ENCODE data around the gene ZNF335. TPM values are rescaled to one million over a fixed set of nuclear protein-coding genes. Genes with fewer than 3 reads are reported as not detected.

Gene ZNF335
- total RNA-seq, 1 donor from 2014 or later: 17.1 TPM

DNA sequence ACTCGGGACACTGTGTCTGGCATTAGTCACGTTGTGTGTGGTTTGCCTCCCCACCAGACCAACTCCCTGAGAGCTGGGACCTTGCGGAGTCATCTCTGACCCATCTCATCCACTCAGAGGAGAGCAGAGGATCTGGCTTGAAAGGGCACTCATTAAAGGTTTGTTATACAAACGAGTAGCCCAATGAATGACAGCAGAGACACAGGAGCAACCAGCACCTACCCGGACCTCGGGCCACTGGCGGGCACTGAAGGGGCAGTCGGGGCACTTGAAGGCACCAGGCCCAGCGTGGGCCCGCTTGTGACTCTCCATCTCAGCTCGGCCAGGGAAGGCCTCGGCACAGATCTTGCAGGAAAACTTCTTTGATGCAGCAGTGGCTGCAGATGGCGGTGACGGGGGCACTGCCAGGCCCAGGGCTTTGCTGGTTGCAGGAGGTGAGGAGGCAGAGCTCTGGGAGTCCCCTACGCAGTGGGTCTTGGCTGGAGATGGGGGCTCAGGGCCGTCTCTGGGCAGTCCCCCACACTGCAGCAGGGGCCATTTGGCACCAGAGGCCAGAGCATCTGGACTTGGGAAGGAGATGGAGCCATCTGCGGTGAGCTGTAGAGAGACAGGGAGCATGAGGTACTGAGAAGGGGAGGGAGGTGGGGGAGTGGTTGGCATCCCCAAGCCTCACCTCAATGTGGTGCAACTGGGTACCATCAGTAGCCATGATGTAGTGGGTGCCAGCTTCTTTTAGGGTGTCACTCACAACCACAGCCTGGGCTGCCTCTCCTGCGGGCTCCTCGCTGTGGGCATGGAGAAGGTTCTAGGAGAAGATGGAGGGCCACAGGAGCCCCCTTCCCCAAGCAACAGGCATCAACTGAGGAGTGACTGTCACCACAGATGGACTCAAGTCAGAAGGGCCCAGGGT lies 19.8 kb downstream of the ZNF335 start:
- no peak for DNase-seq (ENCODE audit: low spot score)

DNA sequence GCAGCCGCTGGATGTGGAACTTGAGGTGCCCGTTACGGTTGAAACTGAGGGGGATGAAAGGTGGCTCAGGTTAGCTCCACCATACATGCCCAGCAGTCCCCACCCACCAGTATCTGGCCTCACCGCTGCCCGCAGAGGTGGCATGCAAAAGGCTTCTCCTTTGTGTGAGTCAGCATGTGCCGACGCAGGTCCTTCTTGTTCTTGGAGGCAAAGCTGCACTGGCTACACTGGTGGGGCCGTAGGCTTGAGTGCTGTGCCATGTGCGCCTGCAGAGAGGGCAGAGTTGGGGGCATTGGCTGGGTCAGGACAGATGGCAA lies 21.7 kb downstream of the ZNF335 start:
- DNase-seq (ENCODE audit: low spot score): no peak

DNA sequence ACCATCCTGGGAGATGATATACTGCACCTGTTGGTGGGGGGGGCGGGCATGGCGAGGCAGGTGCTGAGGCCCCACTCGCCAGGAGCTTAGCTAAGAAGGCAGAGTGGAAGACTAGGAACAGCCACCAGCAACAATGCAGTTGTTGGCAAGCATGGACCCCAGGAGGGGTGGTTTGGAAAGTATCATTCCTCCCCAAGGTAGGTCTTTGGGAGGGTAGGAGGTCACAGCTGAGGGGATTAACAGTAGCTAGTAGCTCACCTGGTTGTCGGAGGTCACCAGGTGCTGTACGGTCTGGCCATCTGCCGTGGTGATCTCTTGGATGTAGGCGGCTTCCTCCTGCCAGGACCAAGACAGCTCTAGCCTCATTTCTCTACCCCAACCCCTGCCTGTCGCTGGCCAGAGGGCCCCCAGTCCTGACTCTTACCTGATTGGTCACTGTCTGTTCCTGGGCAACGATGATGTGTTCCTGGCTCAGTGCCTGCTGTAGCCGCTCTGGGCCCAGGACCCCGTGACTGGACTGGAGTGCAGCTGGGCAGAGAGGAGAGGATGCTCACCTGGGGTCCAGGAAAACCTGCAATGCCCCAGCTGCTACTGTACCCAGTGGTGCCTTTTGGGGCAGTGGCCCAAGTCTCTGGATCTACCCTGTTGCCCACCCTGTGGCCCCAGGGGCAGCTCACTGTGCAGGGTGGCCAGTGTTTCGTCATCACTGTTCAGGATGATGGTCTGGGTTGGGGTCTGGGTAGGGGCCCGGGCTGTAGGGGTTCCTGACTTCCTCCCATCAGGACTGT lies 22.3 kb downstream of the ZNF335 start:
- DNase-seq (ENCODE audit: low spot score): no peak

DNA sequence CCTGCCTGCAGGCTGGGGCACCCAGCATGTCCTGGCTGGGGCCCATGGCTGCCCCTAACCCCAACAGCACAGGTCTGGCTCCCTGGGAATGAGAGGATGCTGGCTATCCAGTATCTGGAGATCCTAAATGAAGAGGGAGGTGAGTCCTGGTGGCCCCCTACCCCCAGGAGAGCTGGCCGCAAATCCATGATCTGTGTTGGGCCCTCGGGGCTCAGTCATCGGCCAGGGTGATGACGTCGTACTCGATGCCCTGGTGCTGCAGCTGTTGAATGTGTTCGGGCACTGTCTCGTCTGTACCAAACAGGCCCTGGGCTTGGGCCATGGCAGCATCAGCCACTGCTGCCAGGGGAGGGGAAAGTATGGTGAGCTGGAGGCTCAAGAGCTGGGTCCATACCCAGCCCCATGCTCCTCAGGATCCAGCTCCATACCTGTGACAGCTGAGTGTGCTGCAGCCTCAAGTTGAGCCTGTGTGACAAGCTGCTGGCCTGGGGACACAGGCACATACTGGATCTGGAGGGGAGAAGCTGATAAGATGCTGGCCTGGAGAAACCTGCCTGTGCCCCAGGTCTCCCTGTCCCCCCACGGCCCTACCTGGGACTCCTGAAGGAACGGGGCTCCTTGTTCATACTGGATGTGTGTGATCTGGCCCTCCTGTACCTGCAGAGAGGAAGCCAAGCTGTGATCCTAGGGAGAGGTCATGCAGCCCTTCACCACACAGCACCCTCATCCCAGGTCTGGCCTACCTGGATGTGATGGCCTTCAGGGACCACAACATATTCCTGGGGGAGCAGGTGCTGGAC lies 23.1 kb downstream of the ZNF335 start:
- DNase-seq (ENCODE audit: low spot score): no peak

DNA sequence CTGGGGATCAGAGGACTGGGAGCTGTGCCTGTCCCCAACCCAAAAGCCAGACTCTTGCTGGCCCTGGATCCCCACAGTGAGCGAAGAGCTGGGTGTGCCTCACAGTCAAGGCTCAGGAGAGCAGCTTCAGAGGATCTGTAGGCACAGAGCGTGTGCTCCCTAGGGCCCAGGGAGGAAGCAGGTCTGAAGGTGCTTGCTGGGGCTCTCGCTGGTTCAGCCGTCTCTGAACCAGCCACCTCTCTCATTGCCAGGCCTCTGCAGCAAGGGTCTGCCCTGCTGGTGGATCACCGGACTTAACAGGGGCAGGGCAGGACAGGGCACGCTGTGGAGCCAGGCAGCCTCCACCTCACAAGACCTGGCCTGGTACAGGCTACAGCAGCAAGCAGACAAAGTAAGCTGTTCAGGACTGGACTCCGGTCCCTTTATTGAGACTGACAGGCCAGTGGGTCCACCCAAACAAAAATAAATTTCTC lies 23.7 kb downstream of the ZNF335 start:
- no peak for DNase-seq (ENCODE audit: low spot score)

DNA sequence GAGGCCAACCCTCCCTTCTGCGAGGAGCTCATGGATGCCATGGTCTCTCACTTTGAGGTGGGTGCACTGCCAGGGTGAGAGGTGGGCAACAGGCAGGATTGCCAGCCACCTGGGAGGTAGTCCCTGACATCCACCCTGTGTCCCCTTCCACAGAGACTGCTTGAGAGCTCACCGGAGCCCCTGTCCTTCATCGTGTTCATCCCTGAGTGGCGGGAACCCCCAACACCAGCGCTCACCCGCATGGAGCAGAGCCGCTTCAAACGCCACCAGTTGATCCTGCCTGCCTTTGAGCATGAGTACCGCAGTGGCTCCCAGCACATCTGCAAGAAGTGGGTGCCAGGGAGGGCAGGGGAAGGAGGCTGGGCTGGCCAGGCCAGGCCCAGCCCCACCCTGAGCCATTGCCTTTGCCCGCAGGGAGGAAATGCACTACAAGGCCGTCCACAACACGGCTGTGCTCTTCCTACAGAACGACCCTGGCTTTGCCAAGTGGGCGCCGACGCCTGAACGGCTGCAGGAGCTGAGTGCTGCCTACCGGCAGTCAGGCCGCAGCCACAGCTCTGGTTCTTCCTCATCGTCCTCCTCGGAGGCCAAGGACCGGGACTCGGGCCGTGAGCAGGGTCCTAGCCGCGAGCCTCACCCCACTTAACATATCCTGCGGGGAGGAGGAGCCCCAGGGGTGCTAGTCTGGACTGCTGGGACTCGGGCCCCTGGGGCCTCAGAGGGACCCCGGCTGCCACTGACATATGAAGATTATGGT lies 24.7 kb downstream of the ZNF335 start:
- DNase-seq (ENCODE audit: low spot score): no peak

DNA sequence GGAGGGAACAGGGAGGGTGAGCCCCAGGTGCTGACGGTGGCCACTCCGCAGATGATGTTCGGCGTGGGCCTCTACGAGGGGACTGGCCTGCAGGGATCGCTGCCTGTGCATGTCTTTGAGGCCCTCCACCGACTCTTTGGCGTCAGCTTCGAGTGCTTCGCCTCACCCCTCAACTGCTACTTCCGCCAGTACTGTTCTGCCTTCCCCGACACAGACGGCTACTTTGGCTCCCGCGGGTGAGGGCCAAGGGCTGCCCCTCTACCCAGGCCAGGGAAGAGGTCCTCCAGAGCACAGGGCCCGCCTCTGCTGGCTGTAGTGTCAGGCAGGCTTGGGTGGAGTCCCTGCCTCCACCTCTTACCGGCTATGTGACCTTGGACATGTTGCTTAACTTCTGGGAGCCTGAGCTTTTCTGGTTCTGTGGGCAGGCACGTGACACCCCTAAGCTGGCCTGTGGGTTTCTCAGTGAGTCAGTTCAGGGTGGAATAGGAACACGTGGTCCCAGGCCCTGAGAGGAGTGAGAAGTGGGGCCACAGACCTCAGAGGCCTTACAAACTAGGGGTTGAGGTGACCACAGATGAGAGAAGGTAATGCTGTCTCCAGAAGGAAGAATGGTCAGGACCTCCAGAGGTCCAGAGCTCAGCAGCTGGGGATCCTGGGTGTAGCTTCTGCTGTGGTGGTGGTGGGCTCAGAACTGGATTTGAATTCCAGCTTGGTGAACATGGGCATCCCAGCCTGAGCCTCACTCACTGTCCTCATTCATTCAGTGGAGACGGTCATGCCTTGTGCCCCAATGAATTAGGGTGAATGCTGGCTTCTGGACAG lies 25.6 kb downstream of the ZNF335 start:
- no peak for DNase-seq (ENCODE audit: low spot score)

DNA sequence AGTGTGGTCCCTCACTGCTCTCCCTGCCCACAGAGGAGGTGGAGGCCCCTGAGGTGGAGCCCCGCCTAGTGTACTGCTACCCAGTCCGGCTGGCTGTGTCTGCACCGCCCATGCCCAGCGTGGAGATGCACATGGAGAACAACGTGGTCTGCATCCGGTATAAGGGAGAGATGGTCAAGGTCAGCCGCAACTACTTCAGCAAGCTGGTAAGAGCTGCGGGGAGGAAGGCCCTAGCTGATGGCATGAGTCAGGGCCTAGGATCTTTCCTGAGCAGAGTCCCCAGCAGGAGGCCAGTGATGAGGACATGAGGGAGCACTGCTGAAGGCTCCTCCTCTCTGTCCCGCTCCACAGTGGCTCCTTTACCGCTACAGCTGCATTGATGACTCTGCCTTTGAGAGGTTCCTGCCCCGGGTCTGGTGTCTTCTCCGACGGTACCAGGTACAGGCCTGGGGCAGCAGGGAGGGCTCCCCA lies 26.3 kb downstream of the ZNF335 start:
- no peak for DNase-seq (ENCODE audit: low spot score)

DNA sequence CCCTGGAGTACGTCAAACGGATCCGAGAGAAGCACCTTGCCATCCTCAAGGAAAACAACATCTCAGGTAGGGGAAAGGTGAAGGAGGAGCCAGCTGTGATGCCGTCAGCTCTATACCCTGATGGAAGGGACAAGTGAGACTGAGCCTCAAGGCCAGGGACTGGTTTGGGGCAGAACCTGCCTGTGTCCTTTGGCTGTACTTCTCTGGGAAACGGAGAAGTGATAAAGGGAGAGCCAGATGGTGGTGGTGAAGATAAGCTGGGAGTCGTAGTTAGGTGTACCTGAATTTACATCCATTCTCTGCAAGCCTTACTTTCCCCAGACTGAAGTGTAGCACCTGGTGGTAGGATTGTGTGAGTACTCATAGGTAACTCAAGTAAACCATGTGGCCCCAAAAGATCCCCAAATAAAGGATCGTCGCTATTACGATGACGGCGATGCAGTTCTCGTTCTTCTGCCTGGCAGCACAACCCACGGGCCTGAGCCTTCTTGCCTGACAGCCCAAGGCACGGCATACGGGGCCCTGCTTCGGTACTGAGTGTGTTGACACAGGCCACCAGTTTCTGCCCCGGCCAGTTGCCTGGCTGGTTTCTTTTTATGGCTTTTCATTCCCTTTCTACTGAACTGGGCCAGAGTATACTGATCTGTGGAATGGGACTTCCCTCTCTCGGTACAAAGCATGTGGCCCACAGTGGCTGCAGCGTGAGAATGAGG lies 26.9 kb downstream of the ZNF335 start:
- DNase-seq (ENCODE audit: low spot score): no peak

DNA sequence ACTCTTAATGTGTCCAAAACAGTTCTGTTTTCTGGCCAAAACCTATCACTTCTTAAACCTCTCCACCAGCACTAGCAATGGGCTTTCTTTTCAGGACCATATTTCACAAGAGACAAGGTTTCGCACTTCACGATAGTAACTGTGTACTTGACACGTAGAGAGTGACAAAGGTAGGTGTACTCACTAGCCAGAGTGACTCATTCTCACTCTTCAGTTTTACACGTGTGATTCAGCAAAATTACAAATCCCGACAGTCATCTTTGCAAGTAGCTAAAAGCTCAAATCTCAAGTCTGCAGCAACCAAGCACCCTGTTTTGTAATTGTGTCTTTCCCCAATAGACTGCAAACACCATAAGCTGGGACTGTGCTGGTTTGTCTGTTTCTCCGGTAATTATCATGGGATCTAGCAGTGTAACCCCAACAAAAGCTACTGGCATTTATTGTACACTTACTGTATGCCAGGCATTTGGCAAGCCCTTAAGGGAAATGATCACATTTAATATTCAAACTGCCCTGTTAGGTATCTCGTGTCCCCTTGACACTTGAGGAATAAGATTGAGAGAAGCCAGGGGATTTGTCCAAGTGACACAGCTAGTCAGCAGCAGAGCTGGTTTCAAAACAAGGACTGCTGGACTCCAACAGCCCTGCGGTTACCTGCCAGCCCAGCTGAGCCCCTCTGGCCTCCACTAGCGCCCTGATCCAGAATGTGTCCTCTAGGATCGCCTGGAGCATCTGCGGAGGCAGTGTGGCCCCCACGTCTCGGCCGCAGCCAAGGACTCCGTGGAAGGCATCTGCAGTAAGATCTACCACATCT lies 27.6 kb downstream of the ZNF335 start:
- no peak for DNase-seq (ENCODE audit: low spot score)

DNA sequence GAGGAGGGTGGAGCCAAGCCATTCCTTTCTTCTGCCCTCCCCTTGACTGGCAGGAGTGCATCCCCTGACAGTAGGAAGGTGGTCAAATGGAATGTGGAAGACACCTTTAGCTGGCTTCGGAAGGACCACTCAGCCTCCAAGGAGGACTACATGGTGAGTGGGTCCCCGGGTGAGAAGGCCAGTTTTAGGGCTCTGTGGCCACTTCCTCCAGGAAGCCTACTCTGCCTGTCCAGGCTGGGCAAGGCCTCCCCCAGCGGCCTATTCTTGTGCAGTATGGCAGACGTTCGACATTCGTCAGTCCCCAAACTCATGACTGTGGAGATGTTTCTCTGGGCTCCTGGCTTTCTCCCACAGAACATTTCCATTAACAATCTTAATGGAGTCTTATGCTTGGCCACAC lies 28.4 kb downstream of the ZNF335 start:
- no peak for DNase-seq (ENCODE audit: low spot score)

DNA sequence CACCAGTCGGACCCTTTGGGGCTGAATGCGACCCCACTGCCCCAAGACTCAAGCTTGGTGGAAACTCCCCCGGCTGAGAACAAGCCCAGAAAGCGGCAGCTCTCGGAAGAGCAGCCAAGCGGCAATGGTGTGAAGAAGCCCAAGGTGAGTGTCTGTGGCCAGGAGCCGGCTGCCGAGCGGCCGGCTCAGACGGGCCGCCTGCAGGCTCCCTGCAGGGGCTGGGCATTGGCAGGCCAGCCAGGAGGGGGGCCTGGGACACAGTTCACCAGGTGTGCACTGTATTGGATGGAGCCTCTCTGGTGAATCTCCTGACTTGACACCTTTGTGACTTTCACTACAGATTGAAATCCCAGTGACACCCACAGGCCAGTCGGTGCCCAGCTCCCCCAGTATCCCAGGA lies 31.5 kb downstream of the ZNF335 start:
- no peak for DNase-seq (ENCODE audit: low spot score)

DNA sequence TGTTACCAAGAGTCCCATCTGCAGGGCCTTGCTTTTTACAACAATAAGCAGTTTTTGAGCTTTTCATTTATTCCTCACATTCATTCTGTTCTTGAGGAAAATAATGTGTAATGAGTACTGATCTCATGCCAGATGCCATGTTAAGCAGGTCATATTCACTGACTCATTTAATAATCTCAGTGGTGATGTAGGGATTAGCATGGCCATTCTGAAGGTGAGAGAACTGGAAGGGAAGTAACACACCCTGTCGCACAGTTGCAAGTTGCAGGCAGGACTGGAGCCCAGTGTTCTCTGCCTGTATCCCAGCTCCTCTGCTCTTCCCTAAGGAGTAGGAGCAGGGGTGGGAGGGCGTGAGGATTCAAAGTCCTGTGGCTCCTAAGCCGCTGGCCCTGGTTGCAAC lies 31.9 kb downstream of the ZNF335 start:
- DNase-seq (ENCODE audit: low spot score): no peak

DNA sequence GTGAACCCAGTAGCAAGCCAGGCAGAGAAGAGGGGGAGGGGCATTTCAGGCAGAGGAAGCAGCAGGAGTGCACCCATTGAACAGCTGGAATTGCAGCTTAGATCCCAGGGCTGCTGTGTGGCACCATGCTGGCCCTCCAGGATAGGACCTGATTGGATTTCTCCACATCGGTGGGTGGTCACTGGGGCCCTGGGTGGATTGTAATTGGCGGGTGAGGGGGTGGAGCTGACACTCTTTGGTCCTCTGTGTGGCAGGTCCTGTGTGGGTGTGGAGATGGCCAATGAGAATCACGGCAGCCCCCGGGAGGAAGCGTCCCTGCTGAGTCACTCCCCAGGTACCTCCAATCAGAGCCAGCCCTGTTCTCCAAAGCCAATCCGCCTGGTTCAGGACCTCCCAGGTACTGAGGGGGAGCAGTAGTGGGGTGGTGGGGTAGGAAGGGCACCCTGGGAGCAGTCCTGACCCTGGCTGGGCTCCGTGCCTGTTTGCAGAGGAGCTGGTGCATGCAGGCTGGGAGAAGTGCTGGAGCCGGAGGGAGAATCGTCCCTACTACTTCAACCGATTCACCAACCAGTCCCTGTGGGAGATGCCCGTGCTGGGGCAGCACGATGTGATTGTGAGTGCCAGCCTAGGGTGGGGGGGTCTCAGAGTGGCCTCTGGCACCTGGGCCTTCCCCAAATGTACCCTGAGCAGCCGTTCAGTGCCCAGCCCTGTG lies 33.1 kb downstream of the ZNF335 start:
- DNase-seq (ENCODE audit: low spot score): no peak

DNA sequence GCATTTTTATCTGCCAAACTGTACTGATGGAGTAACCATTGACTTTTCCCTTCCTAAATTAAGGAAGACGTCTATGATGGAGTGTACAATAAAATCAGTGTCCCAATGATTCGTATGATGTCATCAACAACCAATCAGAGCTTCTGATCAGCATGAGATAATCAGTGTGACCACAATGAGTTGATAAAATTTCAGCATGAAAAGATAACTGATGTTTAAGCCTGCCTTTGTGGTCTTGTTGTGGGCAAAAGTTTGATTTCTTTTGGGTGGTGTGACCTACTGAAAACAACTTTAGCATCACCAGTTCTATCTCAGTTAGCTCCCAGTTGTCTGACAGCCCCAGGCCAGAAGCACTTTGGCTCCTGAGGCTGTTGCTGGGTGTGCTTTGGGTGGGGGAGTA lies 34.2 kb downstream of the ZNF335 start:
- no peak for DNase-seq (ENCODE audit: low spot score)

DNA sequence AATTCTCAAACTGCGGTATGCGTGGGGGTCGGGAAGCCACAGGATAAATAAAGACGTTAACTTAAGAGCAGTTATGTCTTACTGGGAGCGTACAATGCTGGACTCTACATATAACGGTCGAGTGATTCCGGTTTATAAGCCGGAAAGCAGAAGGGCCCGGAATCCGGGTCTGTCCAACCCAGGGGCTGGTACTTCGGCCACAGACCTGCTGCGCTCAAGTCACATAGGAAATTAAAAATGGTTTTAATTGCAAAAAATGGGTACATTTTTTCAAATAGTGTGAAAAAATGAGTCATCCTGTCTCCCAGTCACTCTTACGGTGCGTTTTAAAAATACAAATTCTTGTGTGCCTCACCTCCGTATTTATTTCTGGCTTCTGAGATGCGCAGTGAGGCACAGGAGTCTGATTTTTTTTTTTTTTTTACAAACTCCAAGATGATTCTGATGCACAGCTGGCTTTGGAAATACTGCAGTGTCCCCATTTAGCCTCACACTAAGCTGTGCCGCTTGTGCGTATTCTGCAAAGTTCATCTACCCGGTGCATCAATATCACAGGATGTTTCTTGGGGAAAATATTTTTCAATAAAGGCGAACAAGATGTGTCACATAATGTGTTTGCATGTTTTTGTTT lies 36.5 kb downstream of the ZNF335 start:
- no peak for DNase-seq (ENCODE audit: low spot score)
